ENCODE measurements around the gene SEMA5A. TPM values are rescaled to one million over a fixed set of nuclear protein-coding genes. Genes with fewer than 3 reads are reported as not detected.

SEMA5A gene
- total RNA-seq, 4 donors from 2014 or later: 13.4 to 22.3 (median 18.5) TPM

- H3K4me3 ChIP-seq (ENCODE audit: low read depth, poor library complexity, severe bottlenecking): no peak overlapping the region
- DNase-seq (ENCODE audit: low spot score in 2 of 2): no peak
- no peak for TF ChIP-seq CTCF (IDR thresholded peaks at IDR 0.05)
- TF ChIP-seq POLR2A (IDR thresholded peaks at IDR 0.05): no peak
- WGBS, 2 donors: 50 to 58% methylated on average over 2 of the region's 2 CpGs
- intact Hi-C loops (cut with DNase I; ENCODE audit: low total_unique reads): no loop called here
Observed at GRCh38 chr5:9067154-9067553, 478.7 kb downstream of the SEMA5A start.

- intact Hi-C loops (cut with DNase I; ENCODE audit: low total_unique reads): no loop called here
- DNase-seq (ENCODE audit: low spot score in 2 of 2): no peak
- H3K4me3 ChIP-seq (ENCODE audit: low read depth, poor library complexity, severe bottlenecking): no peak overlapping the region
- TF ChIP-seq CTCF (IDR thresholded peaks at IDR 0.05) (no peak), POLR2A (IDR thresholded peaks at IDR 0.05) (no peak)
- WGBS, 2 donors: 91 to 93% methylated on average over 17 of the region's 17 CpGs
Observed at GRCh38 chr5:9066349-9066748, 479.5 kb downstream of the SEMA5A start.

- TF ChIP-seq POLR2A (IDR thresholded peaks at IDR 0.05) (no peak), CTCF (IDR thresholded peaks at IDR 0.05) (no peak)
- DNase-seq (ENCODE audit: low spot score in 2 of 2): no peak
- intact Hi-C loops (cut with DNase I; ENCODE audit: low total_unique reads): no loop called here
- no peak overlapping the region for H3K4me3 ChIP-seq (ENCODE audit: low read depth, poor library complexity, severe bottlenecking)
- WGBS, 2 donors: 54 to 71% methylated on average over 3 of the region's 3 CpGs
Observed at GRCh38 chr5:9063615-9064245, 482.1 kb downstream of the SEMA5A start.

- intact Hi-C loops (cut with DNase I; ENCODE audit: low total_unique reads): no loop called here
- DNase-seq (ENCODE audit: low spot score in 2 of 2): no peak
- WGBS, 2 donors: 91 to 94% methylated on average over 11 of the region's 11 CpGs
- TF ChIP-seq CTCF (IDR thresholded peaks at IDR 0.05): no peak
- TF ChIP-seq POLR2A (IDR thresholded peaks at IDR 0.05): no peak
- no peak overlapping the region for H3K4me3 ChIP-seq (ENCODE audit: low read depth, poor library complexity, severe bottlenecking)
Observed at GRCh38 chr5:9062873-9063272, 483.0 kb downstream of the SEMA5A start.

GRCh38 chr5:9059920-9060691 is 485.8 kb downstream of the SEMA5A start:
- H3K4me3 ChIP-seq (ENCODE audit: low read depth, poor library complexity, severe bottlenecking): no peak overlapping the region
- intact Hi-C loops (cut with DNase I; ENCODE audit: low total_unique reads): no loop called here
- DNase-seq (ENCODE audit: low spot score in 2 of 2): peak in 1 of 2 donors; percentile 38
- TF ChIP-seq POLR2A (IDR thresholded peaks at IDR 0.05) (no peak), CTCF (IDR thresholded peaks at IDR 0.05) (no peak)
- WGBS, 2 donors: 50 to 53% methylated on average over 5 of the region's 5 CpGs

Data from lower leg skin (tissue), 4 donors.